ENCODE results near the gene KPNA6. TPM values are rescaled to one million over a fixed set of nuclear protein-coding genes. Genes with fewer than 3 reads are reported as not detected.

KPNA6 gene
- total RNA-seq, 1 experiment from 2014 or later, result 79.9 TPM

DNA sequence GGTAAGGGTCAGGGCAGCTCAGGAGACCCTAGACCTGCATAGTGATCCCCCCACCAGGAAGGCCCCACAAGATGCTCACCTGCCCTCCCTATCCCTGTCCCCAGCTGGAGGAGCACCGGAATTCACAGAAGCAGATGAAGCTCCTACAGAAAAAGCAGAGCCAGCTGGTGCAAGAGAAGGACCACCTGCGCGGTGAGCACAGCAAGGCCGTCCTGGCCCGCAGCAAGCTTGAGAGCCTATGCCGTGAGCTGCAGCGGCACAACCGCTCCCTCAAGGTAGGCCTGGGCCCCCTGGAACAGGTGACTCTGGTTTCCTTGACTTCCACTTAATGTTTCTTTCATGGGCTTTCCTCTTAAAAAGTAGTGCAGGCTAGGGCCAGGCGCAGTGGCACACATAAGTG is 80.0 kb downstream of the KPNA6 start (continued):
- no peak for TF ChIP-seq CTCF (IDR thresholded peaks at IDR 0.05 in 2 of 3, conservative IDR thresholded peaks at IDR 0.05 in 1 of 3; ENCODE audit: borderline replicate concordance in 1 of 3, insufficient read depth in 1 of 3, low read depth in 2 of 3, low read length in 2 of 3)
- no peak for TF ChIP-seq CEBPB (IDR thresholded peaks at IDR 0.05; ENCODE audit: low read depth)
- TF ChIP-seq ZFX (IDR thresholded peaks at IDR 0.05), result no peak
- TF ChIP-seq MAX (IDR thresholded peaks at IDR 0.05), result no peak

DNA sequence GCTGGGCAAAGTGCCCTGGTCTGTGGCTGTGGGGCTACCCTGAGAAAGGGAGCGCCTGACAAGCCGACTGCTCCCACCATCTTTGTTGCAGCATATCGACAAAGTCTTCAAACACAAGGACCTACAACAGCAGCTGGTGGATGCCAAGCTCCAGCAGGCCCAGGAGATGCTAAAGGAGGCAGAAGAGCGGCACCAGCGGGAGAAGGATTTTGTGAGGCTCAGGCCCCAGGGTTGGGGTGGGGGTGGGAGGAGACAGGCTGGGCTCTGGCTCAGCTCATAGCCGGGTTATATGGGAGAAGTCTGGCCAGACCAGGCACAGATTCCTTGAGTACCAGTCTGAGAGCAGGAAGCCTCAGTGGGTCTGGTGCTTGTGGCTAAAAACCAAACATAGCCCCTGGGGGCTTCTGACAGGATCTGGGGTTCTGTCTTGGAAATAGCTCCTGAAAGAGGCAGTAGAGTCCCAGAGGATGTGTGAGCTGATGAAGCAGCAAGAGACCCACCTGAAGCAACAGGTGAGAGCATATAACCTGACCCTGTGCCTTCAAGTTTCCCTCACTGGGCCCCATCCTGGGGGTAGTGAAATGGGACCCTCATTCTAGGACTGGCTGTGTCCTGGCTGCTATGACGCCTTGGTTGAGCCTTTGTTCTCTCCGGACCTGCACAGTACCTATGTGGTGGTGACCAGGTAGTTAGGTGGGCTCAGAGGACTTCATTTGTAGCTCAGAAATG is 84.5 kb downstream of the KPNA6 start:
- intact Hi-C loops (cut with micrococcal nuclease), result no loop called here
- Histone ChIP-seq H2AFZ (ENCODE audit: low read depth, low read length, poor library complexity, severe bottlenecking) (no peak overlapping the region), H3K9ac (ENCODE audit: low read length) (no peak overlapping the region), H3K27ac (ENCODE audit: low read depth, low read length) (no peak overlapping the region), H4K20me1 (ENCODE audit: insufficient read depth) (no peaks in the 10 kb centered on the region; the same call in 1 of the 2 replicates), H3K4me3 (replicated peaks in 1 of 2; ENCODE audit: low read depth in 1 of 2, low read length in 2 of 2) (no peak overlapping the region), H3K27me3 (ENCODE audit: insufficient read depth, low read length) (no peaks in the 10 kb centered on the region), H3K79me2 (ENCODE audit: insufficient read depth, low read length) (peaks cover 25% of the 10 kb centered on the region; the same call in 1 of the 2 replicates), H3K36me3 (ENCODE audit: control insufficient read depth in 1 of 2, insufficient read depth in 2 of 2, low read length in 2 of 2) (peaks cover 64 to 88% of the 10 kb centered on the region in 2 experiments), H3K9me3 (ENCODE audit: control insufficient read depth in 1 of 2, insufficient read depth in 1 of 2, low read depth in 1 of 2, low read length in 2 of 2) (no peaks in the 10 kb centered on the region), H3K4me2 (ENCODE audit: low read length) (no peak overlapping the region), H3K9me2 (ENCODE audit: insufficient read depth) (no peaks in the 10 kb centered on the region), H3K4me1 (ENCODE audit: control insufficient read depth in 1 of 2, insufficient read depth in 2 of 2, low read length in 2 of 2) (no peaks in the 10 kb centered on the region)
- DNase-seq (ENCODE audit: low read depth, low spot score), result no peak
- ChIA-PET RAD21 (ENCODE audit: low non-redundant PET in 1 of 2, low total read pairs in 2 of 2, uncharacterized antibody in 2 of 2, unreplicated experiment in 2 of 2) (no interaction called here), POLR2A (no interaction called here), CTCF (no interaction called here)
- ATAC-seq, result no peak
- BruUV-seq (replicated peaks), result no TSS peak
- no peak for TF ChIP-seq ELF1 (IDR thresholded peaks at IDR 0.05; ENCODE audit: borderline replicate concordance, low read depth)
- no peak for TF ChIP-seq JUND (IDR thresholded peaks at IDR 0.05)
- TF ChIP-seq EZH2phosphoT487 (IDR thresholded peaks at IDR 0.05; ENCODE audit: borderline replicate concordance), result no peak
- TF ChIP-seq SIN3A (IDR thresholded peaks at IDR 0.05; ENCODE audit: low read depth), result no peak
- TF ChIP-seq POLR2AphosphoS5 (IDR thresholded peaks at IDR 0.05; ENCODE audit: low read depth, low read length), result no peak
- TF ChIP-seq CBX3 (IDR thresholded peaks at IDR 0.05; ENCODE audit: low read depth), result no peak
- TF ChIP-seq CEBPB (IDR thresholded peaks at IDR 0.05; ENCODE audit: low read depth), result no peak
- TF ChIP-seq FOSL1 (IDR thresholded peaks at IDR 0.05; ENCODE audit: low read depth), result no peak
- TF ChIP-seq CTCF (IDR thresholded peaks at IDR 0.05 in 2 of 3, conservative IDR thresholded peaks at IDR 0.05 in 1 of 3; ENCODE audit: borderline replicate concordance in 1 of 3, insufficient read depth in 1 of 3, low read depth in 2 of 3, low read length in 2 of 3), result no peak
- TF ChIP-seq TCF7L2 (IDR thresholded peaks at IDR 0.05; ENCODE audit: borderline replicate concordance, extremely low read depth, insufficient read depth, insufficient read length), result no peak
- no peak for TF ChIP-seq RAD21 (IDR thresholded peaks at IDR 0.05; ENCODE audit: low read depth)
